ENCODE results near the gene ING3.

Gene ING3

DNA sequence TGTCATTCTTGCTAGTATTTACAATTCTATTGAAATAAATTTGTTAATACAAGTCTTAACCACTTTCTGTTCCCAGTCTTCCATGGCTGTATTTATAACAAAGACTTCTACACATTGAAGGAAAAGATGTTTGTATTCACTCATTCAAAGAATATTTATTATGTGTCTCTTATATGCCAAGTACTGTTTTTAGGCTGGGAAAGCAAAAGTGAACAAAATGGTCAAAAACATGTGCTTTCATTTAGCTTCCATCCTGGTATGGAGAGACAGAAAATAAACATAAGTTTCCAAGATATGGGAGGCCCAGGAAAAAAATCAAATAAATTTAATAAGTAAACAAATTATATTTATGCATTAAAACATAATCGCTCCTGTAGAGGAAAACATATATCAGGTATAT lies 60.8 kb downstream of the ING3 start:
- H3K27ac ChIP-seq (ENCODE audit: low read depth, low read length), result no peak overlapping the region
- no peaks in the 10 kb centered on the region for H3K9me3 ChIP-seq (ENCODE audit: control insufficient read depth in 5 of 5, low read length in 5 of 5)
- H3K9ac ChIP-seq (ENCODE audit: low read length in 5 of 5), result no peak overlapping the region
- peaks cover 2 to 24% (median 21%) of the 10 kb centered on the region in 5 donors for H3K4me1 ChIP-seq (ENCODE audit: control insufficient read depth in 5 of 5, insufficient read depth in 5 of 5, low read length in 5 of 5)
- H3K36me3 ChIP-seq (ENCODE audit: control insufficient read depth in 5 of 5, insufficient read depth in 5 of 5, low read length in 5 of 5), result peaks cover 1 to 8% (median 6%) of the 10 kb centered on the region in 5 donors
- H3K4me3 ChIP-seq (ENCODE audit: low read depth in 1 of 5, low read length in 5 of 5), result no peak overlapping the region
- H3K27me3 ChIP-seq (ENCODE audit: control insufficient read depth in 5 of 5, insufficient read depth in 4 of 5, low read length in 5 of 5), result no peaks in the 10 kb centered on the region

DNA sequence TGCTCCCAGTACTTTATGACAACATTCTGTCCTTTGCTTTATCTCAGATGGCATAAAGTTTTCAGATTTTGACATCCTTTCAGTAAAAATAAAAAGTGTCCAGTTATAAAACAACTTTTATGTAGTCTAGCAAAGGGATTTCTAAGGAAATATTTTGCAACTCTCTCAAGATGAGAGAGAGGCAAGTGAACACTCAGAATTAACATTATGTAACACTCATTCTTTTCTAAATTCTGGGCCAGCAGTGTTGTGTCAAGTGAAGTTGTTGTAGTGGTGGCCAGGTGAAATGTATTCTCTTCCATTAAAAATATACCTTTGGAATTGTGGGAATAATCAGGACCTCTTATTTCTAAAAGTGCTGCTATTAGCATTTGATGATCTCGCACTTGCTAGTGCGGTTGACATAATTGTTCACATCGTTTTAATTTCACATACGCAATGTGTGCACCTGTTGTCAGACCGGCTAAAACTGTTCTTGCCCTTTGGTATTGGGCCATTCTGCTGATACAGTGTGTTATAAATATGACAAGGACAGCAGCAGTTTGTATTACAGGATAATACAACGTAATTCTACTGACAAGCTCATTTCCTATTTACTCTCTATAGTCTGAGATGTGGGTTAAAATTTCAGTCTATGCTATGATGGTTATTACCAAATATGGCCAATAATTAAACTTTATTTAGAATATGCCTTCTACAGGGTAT lies 61.7 kb downstream of the ING3 start:
- H3K9ac ChIP-seq (ENCODE audit: low read length in 5 of 5), result no peak overlapping the region
- H3K9me3 ChIP-seq (ENCODE audit: control insufficient read depth in 5 of 5, low read length in 5 of 5), result no peaks in the 10 kb centered on the region
- no peaks in the 10 kb centered on the region for H3K27me3 ChIP-seq (ENCODE audit: control insufficient read depth in 5 of 5, insufficient read depth in 4 of 5, low read length in 5 of 5)
- peaks cover 2 to 24% (median 16%) of the 10 kb centered on the region in 5 donors for H3K4me1 ChIP-seq (ENCODE audit: control insufficient read depth in 5 of 5, insufficient read depth in 5 of 5, low read length in 5 of 5)
- H3K4me3 ChIP-seq (ENCODE audit: low read depth in 1 of 5, low read length in 5 of 5), result no peak overlapping the region
- H3K27ac ChIP-seq (ENCODE audit: low read depth, low read length), result peak overlapping the region; percentile 55
- H3K36me3 ChIP-seq (ENCODE audit: control insufficient read depth in 5 of 5, insufficient read depth in 5 of 5, low read length in 5 of 5), result peaks cover 3 to 13% (median 11%) of the 10 kb centered on the region in 5 donors

DNA sequence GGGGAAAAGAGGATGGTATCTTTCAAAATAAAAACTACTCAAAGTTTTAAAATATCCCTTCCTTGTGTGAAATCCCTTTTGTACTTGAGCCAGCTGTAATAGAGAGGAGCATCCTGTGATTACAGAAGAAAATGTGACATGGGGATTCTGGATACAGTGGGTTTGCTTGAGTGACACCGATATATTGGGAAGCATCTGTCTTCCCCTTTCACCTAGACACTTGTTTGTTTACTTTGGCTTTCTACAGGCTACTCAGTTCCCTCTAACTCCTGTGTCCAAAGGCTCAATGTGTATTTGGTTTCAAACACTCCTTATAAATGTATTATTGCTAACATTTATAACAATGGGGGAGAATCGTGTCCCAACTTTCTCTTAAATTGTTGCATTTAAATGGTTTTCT lies 62.3 kb downstream of the ING3 start:
- no peaks in the 10 kb centered on the region for H3K9me3 ChIP-seq (ENCODE audit: control insufficient read depth in 5 of 5, low read length in 5 of 5)
- peaks cover 2 to 30% (median 18%) of the 10 kb centered on the region in 5 donors for H3K4me1 ChIP-seq (ENCODE audit: control insufficient read depth in 5 of 5, insufficient read depth in 5 of 5, low read length in 5 of 5)
- H3K9ac ChIP-seq (ENCODE audit: low read length in 5 of 5), result no peak overlapping the region
- no peaks in the 10 kb centered on the region for H3K27me3 ChIP-seq (ENCODE audit: control insufficient read depth in 5 of 5, insufficient read depth in 4 of 5, low read length in 5 of 5)
- H3K27ac ChIP-seq (ENCODE audit: low read depth, low read length), result peak overlapping the region; percentile 55
- H3K4me3 ChIP-seq (ENCODE audit: low read depth in 1 of 5, low read length in 5 of 5), result no peak overlapping the region
- H3K36me3 ChIP-seq (ENCODE audit: control insufficient read depth in 5 of 5, insufficient read depth in 5 of 5, low read length in 5 of 5), result peaks cover 3 to 14% (median 11%) of the 10 kb centered on the region in 5 donors

DNA sequence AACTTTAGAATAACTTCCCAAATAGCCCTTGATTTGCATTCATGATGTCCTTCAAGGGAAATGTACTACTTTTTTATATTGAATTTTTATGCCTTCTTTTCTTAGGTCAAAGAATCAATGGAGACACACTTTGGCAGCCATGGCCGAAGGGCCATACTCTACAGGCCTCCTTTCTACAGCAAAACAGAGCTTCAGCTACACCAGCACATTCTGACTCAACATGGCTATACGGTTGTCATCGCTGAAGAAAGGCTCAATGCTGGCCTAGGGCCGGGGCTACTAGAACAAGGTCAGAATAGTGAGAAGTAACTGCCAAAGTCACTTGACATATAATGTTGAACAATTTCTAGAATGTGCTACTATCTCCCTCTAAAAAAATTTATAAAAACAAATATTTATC lies 65.0 kb downstream of the ING3 start:
- no peaks in the 10 kb centered on the region for H3K27me3 ChIP-seq (ENCODE audit: control insufficient read depth in 5 of 5, insufficient read depth in 4 of 5, low read length in 5 of 5)
- peaks cover 2 to 51% (median 36%) of the 10 kb centered on the region in 5 donors for H3K4me1 ChIP-seq (ENCODE audit: control insufficient read depth in 5 of 5, insufficient read depth in 5 of 5, low read length in 5 of 5)
- no peak overlapping the region for H3K4me3 ChIP-seq (ENCODE audit: low read depth in 1 of 5, low read length in 5 of 5)
- H3K9me3 ChIP-seq (ENCODE audit: control insufficient read depth in 5 of 5, low read length in 5 of 5), result no peaks in the 10 kb centered on the region
- peaks cover 3 to 14% (median 11%) of the 10 kb centered on the region in 5 donors for H3K36me3 ChIP-seq (ENCODE audit: control insufficient read depth in 5 of 5, insufficient read depth in 5 of 5, low read length in 5 of 5)
- no peak overlapping the region for H3K9ac ChIP-seq (ENCODE audit: low read length in 5 of 5)
- H3K27ac ChIP-seq (ENCODE audit: low read depth, low read length), result no peak overlapping the region

DNA sequence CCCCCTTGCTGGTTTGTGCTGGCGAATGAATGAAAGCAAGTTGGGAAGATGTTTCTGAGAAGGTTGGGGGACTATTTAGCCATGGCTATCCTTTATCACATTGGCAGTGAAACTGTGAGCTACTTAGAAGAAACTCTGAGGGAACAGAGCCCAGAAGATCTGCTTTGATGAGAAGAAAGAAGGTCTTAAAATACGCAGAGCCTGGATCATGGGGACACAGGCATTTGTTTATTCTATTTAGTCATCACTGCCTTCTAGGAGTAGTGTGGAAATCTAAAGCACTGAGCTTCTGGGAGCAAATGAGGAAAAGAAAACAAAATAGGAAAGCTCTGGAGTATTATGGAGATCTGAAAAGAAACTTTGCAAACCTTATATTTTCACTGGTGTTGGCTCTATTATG lies 66.4 kb downstream of the ING3 start:
- Histone ChIP-seq H3K27ac (ENCODE audit: low read depth, low read length) (peak overlapping the region; percentile 80), H3K9me3 (ENCODE audit: control insufficient read depth in 5 of 5, low read length in 5 of 5) (no peaks in the 10 kb centered on the region), H3K4me3 (ENCODE audit: low read depth in 1 of 5, low read length in 5 of 5) (no peak overlapping the region), H3K27me3 (ENCODE audit: control insufficient read depth in 5 of 5, insufficient read depth in 4 of 5, low read length in 5 of 5) (no peaks in the 10 kb centered on the region), H3K4me1 (ENCODE audit: control insufficient read depth in 5 of 5, insufficient read depth in 5 of 5, low read length in 5 of 5) (peaks cover 2 to 55% (median 40%) of the 10 kb centered on the region in 5 donors), H3K9ac (ENCODE audit: low read length in 5 of 5) (no peak overlapping the region), H3K36me3 (ENCODE audit: control insufficient read depth in 5 of 5, insufficient read depth in 5 of 5, low read length in 5 of 5) (peaks cover 3 to 14% (median 11%) of the 10 kb centered on the region in 5 donors)

DNA sequence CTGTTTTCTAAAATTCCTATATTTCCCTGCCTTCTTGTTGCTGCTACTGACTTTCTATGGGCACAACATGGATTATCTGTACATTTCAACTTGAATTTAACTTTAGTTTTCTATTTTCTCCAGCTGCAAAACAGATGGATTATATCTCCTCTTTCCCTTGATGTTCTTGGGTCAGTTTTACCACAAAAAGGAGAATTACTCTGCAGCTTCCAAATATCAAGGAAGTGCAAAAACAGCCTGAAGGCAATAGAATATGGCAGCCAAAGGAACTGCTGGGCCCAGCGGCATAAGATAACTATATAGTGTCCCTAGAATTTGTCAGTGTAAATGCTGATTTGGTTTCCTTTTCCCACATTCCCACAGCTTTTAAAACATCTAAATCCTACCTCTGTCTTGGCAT lies 67.0 kb downstream of the ING3 start:
- H3K36me3 ChIP-seq (ENCODE audit: control insufficient read depth in 5 of 5, insufficient read depth in 5 of 5, low read length in 5 of 5), result peaks cover 3 to 14% (median 11%) of the 10 kb centered on the region in 5 donors
- no peak overlapping the region for H3K4me3 ChIP-seq (ENCODE audit: low read depth in 1 of 5, low read length in 5 of 5)
- peaks cover 0 to 49% (median 33%) of the 10 kb centered on the region in 5 donors for H3K4me1 ChIP-seq (ENCODE audit: control insufficient read depth in 5 of 5, insufficient read depth in 5 of 5, low read length in 5 of 5)
- H3K27me3 ChIP-seq (ENCODE audit: control insufficient read depth in 5 of 5, insufficient read depth in 4 of 5, low read length in 5 of 5), result no peaks in the 10 kb centered on the region
- H3K9me3 ChIP-seq (ENCODE audit: control insufficient read depth in 5 of 5, low read length in 5 of 5), result no peaks in the 10 kb centered on the region
- H3K9ac ChIP-seq (ENCODE audit: low read length in 5 of 5), result no peak overlapping the region
- peak overlapping the region; percentile 80 for H3K27ac ChIP-seq (ENCODE audit: low read depth, low read length)

DNA sequence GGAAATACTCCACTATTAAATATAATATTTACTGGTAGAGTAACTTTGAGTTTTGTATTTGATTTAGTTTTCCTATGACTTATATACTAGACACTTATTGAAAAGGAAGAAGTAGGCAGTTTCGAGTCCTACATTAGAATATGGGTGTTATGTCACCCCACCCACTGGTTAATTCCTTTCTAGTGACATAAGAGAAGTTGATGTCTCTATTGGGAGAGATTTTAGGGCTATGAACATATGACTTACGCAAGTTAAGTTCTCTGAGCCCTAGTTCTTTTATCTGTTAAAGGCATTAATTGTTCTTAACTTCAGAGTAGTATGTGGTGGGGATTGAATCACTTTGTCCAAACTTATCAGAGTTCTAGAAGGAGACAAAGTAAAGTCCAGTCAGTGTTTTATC lies 68.4 kb downstream of the ING3 start:
- Histone ChIP-seq H3K4me1 (ENCODE audit: control insufficient read depth in 5 of 5, insufficient read depth in 5 of 5, low read length in 5 of 5) (peaks cover 0 to 49% (median 33%) of the 10 kb centered on the region in 5 donors), H3K9ac (ENCODE audit: low read length in 5 of 5) (no peak overlapping the region), H3K27ac (ENCODE audit: low read depth, low read length) (peak overlapping the region; percentile 80), H3K27me3 (ENCODE audit: control insufficient read depth in 5 of 5, insufficient read depth in 4 of 5, low read length in 5 of 5) (no peaks in the 10 kb centered on the region), H3K9me3 (ENCODE audit: control insufficient read depth in 5 of 5, low read length in 5 of 5) (no peaks in the 10 kb centered on the region), H3K36me3 (ENCODE audit: control insufficient read depth in 5 of 5, insufficient read depth in 5 of 5, low read length in 5 of 5) (peaks cover 3 to 15% (median 13%) of the 10 kb centered on the region in 5 donors), H3K4me3 (ENCODE audit: low read depth in 1 of 5, low read length in 5 of 5) (no peak overlapping the region)

DNA sequence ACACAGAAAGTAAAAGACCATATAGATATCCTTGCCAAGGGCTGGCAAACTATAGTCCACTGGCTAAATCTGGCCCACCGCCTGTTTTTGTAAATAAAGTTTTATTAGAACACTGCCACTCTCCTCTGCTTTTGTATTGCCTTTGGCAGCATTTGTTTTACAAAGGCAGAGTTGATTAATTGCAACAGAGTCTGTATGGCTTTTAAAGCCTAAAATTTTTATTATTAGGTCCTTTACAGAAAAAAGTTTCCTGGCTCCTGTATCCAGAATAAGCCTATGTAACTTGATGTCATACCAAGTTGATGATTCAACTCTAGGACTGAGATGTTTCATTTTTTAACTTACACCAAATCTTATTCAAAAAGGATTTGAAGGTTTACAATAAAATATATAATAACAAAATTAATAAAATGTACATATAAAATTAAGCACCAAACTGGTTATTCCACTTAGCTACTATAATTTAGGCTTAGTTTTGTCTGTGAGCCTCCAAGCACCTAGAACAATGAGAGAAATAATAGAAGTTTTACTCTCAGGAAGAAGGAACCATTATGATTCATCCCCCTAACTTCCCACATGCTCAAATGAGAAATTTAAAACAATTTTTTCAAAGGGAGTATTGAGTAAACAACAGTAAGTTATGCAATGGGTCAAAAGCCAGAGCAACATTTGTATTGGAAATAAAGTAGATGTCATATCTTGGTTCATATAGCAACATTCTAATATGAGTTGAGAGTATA lies 69.8 kb downstream of the ING3 start:
- Histone ChIP-seq H3K4me3 (ENCODE audit: low read depth in 1 of 5, low read length in 5 of 5) (no peak overlapping the region), H3K27ac (ENCODE audit: low read depth, low read length) (peak overlapping the region; percentile 80), H3K9ac (ENCODE audit: low read length in 5 of 5) (no peak overlapping the region), H3K36me3 (ENCODE audit: control insufficient read depth in 5 of 5, insufficient read depth in 5 of 5, low read length in 5 of 5) (peaks cover 3 to 15% (median 13%) of the 10 kb centered on the region in 5 donors), H3K9me3 (ENCODE audit: control insufficient read depth in 5 of 5, low read length in 5 of 5) (no peaks in the 10 kb centered on the region), H3K27me3 (ENCODE audit: control insufficient read depth in 5 of 5, insufficient read depth in 4 of 5, low read length in 5 of 5) (no peaks in the 10 kb centered on the region), H3K4me1 (ENCODE audit: control insufficient read depth in 5 of 5, insufficient read depth in 5 of 5, low read length in 5 of 5) (peaks cover 0 to 56% (median 42%) of the 10 kb centered on the region in 5 donors)

DNA sequence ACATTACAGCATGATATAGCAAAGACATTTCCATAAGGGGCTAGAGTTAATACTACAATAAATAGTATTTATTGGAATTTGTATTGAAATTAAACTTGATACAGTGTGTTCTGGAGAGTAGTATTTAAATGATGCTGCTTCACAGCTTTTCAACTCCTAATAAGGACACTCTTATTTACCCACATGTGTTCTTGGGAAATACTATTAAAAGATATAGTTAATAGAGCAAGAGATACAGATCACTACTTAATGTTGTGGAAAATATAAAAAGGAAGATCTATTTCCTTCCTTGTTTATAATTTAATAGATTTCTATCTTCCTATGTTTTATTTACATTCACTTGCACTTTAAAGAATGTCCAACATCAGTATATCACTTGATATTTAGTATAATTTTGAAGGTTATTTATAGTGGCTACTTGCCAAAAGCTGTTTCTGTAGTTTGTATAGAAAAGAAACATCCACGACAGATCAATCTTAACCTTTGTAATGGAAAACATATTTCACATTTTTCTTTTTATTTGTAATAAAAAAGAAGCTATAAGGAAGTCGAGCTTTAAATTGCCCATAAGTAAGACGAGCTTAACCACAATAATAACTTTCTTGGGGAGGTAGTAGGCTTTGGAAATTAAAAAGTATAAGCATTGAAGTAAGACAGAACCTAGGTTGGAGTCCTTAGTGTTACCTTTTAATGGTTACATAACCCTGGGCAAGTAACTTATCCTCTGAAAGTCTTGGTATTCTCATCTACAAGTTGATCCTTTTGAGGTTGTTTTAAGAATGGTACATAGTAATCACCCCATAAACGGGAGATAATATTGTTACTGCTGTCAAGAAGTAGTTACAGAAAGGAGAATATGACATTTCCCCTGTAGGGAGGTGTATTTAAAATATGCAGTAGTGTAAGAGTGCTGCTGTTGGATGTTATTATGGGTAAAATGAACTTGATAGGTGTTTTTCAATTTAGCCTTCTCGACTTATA lies 70.7 kb downstream of the ING3 start:
- H3K4me3 ChIP-seq (ENCODE audit: low read depth in 1 of 5, low read length in 5 of 5), result no peak overlapping the region
- no peaks in the 10 kb centered on the region for H3K27me3 ChIP-seq (ENCODE audit: control insufficient read depth in 5 of 5, insufficient read depth in 4 of 5, low read length in 5 of 5)
- H3K9ac ChIP-seq (ENCODE audit: low read length in 5 of 5), result no peak overlapping the region
- peaks cover 0 to 56% (median 42%) of the 10 kb centered on the region in 5 donors for H3K4me1 ChIP-seq (ENCODE audit: control insufficient read depth in 5 of 5, insufficient read depth in 5 of 5, low read length in 5 of 5)
- H3K27ac ChIP-seq (ENCODE audit: low read depth, low read length), result peak overlapping the region; percentile 80
- H3K9me3 ChIP-seq (ENCODE audit: control insufficient read depth in 5 of 5, low read length in 5 of 5), result peaks cover 0 to 2% (median 0%) of the 10 kb centered on the region in 5 donors
- H3K36me3 ChIP-seq (ENCODE audit: control insufficient read depth in 5 of 5, insufficient read depth in 5 of 5, low read length in 5 of 5), result peaks cover 3 to 9% (median 8%) of the 10 kb centered on the region in 5 donors

Data from subcutaneous abdominal adipose tissue (tissue), 5 donors.